OCI-M1 (cell line): ENCODE results near the gene NR2C2.

Source experiments
- DNase-seq: peaks from one replicate; lab custom pipeline; 2025; lab: John Stamatoyannopoulos, UW

Gene NR2C2

GRCh38 chr3:15064299-15064834 lies 117.0 kb downstream of the NR2C2 start:
- DNase-seq: peak; percentile 45

- DNase-seq: peak; percentile 93
Observed at GRCh38 chr3:15064835-15065549, 117.6 kb downstream of the NR2C2 start, which contains the start of gene MRPS25. TSS of gene MRPS25 (minus strand) at chr3:15065315. CDS start at chr3:15065194, 121 bp downstream.

- no peak for DNase-seq
Observed at GRCh38 chr3:15065550-15066007, 118.2 kb downstream of the NR2C2 start.

GRCh38 chr3:15066467-15066866 lies 119.1 kb downstream of the NR2C2 start:
- DNase-seq: no peak

- DNase-seq: no peak
Observed at GRCh38 chr3:15069441-15069840, 122.1 kb downstream of the NR2C2 start.

GRCh38 chr3:15071699-15072098 lies 124.3 kb downstream of the NR2C2 start:
- no peak for DNase-seq

GRCh38 chr3:15074500-15074899 lies 127.1 kb downstream of the NR2C2 start:
- DNase-seq: no peak

GRCh38 chr3:15079091-15079490 lies 131.7 kb downstream of the NR2C2 start:
- DNase-seq: no peak

- DNase-seq: no peak
Observed at GRCh38 chr3:15081960-15082664, 134.7 kb downstream of the NR2C2 start.

- DNase-seq: no peak
Observed at GRCh38 chr3:15083252-15083651, 135.9 kb downstream of the NR2C2 start.

GRCh38 chr3:15086263-15086662 lies 138.9 kb downstream of the NR2C2 start:
- DNase-seq: no peak

GRCh38 chr3:15086699-15087098 lies 139.3 kb downstream of the NR2C2 start:
- DNase-seq: no peak

GRCh38 chr3:15089201-15089600 lies 141.8 kb downstream of the NR2C2 start:
- DNase-seq: no peak

GRCh38 chr3:15091575-15091974 lies 144.2 kb downstream of the NR2C2 start:
- DNase-seq: no peak

- peak; percentile 19 for DNase-seq
Observed at GRCh38 chr3:15092686-15093085, 145.3 kb downstream of the NR2C2 start.

- no peak for DNase-seq
Observed at GRCh38 chr3:15094187-15094875, 146.9 kb downstream of the NR2C2 start.

- DNase-seq: no peak
Observed at GRCh38 chr3:15096046-15096445, 148.7 kb downstream of the NR2C2 start.

- peak; percentile 75 for DNase-seq
Observed at GRCh38 chr3:15097891-15098290, 150.5 kb downstream of the NR2C2 start.
